DOHH2 (cell line): ENCODE measurements around the gene CISD3.

ENCODE experiments used
- CTCF ChIP-seq: fragments of 200-600 bp; sonication (generic); IDR thresholded peaks from one replicate; pipeline ENCODE4 v1.5.1; 2014; ENCODE audit warnings: antibody characterized with exemption, mild to moderate bottlenecking, low read depth, low read length; ENCODE audit not compliant: poor library complexity, severe bottlenecking
- EZH2phosphoT487 ChIP-seq: fragments of 200-600 bp; sonication (generic); IDR thresholded peaks from 2 replicates; pipeline ENCODE4 v1.6.1; 2017; ENCODE audit warnings: borderline replicate concordance, mild to moderate bottlenecking, antibody characterized with exemption, low read length, moderate library complexity, mixed read lengths

GRCh38 chr17:38715216-38715943, 14.8 kb upstream of the CISD3 start:
- no peak for TF ChIP-seq EZH2phosphoT487
- no peak for TF ChIP-seq CTCF
